ENCODE measurements around the gene STRIP1. TPM values are rescaled to one million over a fixed set of nuclear protein-coding genes. Genes with fewer than 3 reads are reported as not detected.

STRIP1 gene
- total RNA-seq, 4 donors from 2014 or later, result 17.1 to 102 (median 42.0) TPM

DNA sequence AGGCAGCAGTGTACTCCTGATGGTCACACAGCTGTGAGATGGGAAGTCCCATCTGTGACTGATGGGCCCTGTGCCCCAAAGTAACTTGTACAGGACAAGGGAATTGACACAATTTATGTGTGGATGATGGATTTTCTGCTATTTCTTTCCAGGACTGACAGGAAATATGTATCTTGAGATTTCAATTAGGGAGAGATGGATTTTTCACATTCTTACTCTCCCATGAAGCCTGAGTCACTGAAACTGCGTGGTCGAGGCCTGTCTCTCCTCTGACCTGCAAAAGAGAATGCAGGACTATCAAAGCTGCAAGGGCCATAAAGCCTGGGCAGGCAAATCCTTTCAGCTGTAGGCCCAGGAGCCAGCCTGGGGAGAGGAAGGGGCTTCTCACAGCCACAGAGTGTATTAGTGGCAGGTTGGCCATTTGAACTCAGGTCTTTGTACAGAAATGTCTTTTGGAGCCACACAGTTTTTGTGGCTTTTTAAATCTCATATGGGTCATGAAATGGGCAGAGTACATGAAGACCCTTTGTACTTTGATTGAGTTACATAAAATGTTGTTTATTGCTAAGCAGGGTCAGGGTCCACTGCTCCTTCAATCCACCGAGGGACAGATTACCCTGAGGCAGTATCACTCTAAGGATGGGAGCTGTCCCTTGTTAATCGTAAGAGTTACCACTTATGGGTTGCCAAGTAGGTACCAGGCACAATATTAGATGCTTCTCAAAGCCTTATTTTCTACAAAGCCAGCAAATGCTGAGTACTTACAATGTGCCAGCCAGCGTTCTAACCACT is 21.3 kb downstream of the STRIP1 start:
- H3K27ac ChIP-seq, result no peak overlapping the region
- TF ChIP-seq, protein P1, sequence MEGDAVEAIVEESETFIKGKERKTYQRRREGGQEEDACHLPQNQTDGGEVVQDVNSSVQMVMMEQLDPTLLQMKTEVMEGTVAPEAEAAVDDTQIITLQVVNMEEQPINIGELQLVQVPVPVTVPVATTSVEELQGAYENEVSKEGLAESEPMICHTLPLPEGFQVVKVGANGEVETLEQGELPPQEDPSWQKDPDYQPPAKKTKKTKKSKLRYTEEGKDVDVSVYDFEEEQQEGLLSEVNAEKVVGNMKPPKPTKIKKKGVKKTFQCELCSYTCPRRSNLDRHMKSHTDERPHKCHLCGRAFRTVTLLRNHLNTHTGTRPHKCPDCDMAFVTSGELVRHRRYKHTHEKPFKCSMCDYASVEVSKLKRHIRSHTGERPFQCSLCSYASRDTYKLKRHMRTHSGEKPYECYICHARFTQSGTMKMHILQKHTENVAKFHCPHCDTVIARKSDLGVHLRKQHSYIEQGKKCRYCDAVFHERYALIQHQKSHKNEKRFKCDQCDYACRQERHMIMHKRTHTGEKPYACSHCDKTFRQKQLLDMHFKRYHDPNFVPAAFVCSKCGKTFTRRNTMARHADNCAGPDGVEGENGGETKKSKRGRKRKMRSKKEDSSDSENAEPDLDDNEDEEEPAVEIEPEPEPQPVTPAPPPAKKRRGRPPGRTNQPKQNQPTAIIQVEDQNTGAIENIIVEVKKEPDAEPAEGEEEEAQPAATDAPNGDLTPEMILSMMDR (IDR thresholded peaks at IDR 0.05), result no peak
- no peak for TF ChIP-seq POLR2A (IDR thresholded peaks at IDR 0.05)
- no peaks in the 10 kb centered on the region for H3K36me3 ChIP-seq
- no peak overlapping the region for H3K4me3 ChIP-seq
- H3K9me3 ChIP-seq, result no peaks in the 10 kb centered on the region
- no peaks in the 10 kb centered on the region for H3K27me3 ChIP-seq
- intact Hi-C loops (cut with DNase I; ENCODE audit: low total_unique reads), result no loop called here
- DNase-seq, result no peak
- H3K4me1 ChIP-seq, result peaks cover 0 to 3% of the 10 kb centered on the region in 2 donors

- Histone ChIP-seq H3K4me1 (peaks cover 0 to 3% of the 10 kb centered on the region in 2 donors), H3K27me3 (no peaks in the 10 kb centered on the region), H3K4me3 (no peak overlapping the region), H3K27ac (no peak overlapping the region), H3K9me3 (no peaks in the 10 kb centered on the region), H3K36me3 (no peaks in the 10 kb centered on the region)
- intact Hi-C loops (cut with DNase I; ENCODE audit: low total_unique reads), result no loop called here
- TF ChIP-seq POLR2A (IDR thresholded peaks at IDR 0.05), result no peak
- TF ChIP-seq, protein P1 (IDR thresholded peaks at IDR 0.05), result no peak
- DNase-seq, result no peak
Observed at GRCh38 chr1:110056285-110056683, 21.9 kb downstream of the STRIP1 start.

DNA sequence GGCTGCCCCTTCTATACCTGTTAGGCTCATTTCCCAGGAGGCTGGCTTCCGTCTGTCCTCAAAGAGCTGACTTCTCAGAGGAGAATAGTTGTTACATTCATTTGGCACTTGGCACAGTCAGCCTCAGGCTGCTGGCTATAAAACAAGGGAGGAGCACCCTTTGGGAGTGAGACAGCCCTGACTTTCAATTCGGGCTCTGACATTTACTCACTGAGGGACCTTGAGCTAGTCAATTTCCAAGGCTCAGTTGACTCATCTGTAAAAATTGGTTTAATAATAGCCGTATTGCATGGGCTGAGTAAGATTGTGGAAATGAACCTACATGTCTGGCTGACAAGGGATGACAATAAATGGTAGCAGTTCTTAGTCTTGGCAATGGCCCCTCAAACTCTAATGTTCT is 22.4 kb downstream of the STRIP1 start:
- Histone ChIP-seq H3K9me3 (no peaks in the 10 kb centered on the region), H3K4me1 (peaks cover 0 to 3% of the 10 kb centered on the region in 2 donors), H3K36me3 (no peaks in the 10 kb centered on the region), H3K27me3 (no peaks in the 10 kb centered on the region), H3K27ac (no peak overlapping the region), H3K4me3 (no peak overlapping the region)
- intact Hi-C loops (cut with DNase I; ENCODE audit: low total_unique reads), result no loop called here
- TF ChIP-seq, protein P1 (IDR thresholded peaks at IDR 0.05), result no peak
- TF ChIP-seq POLR2A (IDR thresholded peaks at IDR 0.05), result no peak
- DNase-seq, result no peak

- H3K36me3 ChIP-seq, result no peaks in the 10 kb centered on the region
- H3K27ac ChIP-seq, result no peak overlapping the region
- TF ChIP-seq, protein P1 (IDR thresholded peaks at IDR 0.05), result no peak
- TF ChIP-seq POLR2A (IDR thresholded peaks at IDR 0.05), result no peak
- H3K9me3 ChIP-seq, result no peaks in the 10 kb centered on the region
- intact Hi-C loops (cut with DNase I; ENCODE audit: low total_unique reads), result no loop called here
- H3K27me3 ChIP-seq, result no peaks in the 10 kb centered on the region
- no peak for DNase-seq
- H3K4me3 ChIP-seq, result no peak overlapping the region
- peaks cover 0 to 3% of the 10 kb centered on the region in 2 donors for H3K4me1 ChIP-seq
Observed at GRCh38 chr1:110057963-110058518, 23.6 kb downstream of the STRIP1 start.

- H3K4me1 ChIP-seq, result peaks cover 0 to 3% of the 10 kb centered on the region in 2 donors
- H3K36me3 ChIP-seq, result no peaks in the 10 kb centered on the region
- TF ChIP-seq, protein P1 (IDR thresholded peaks at IDR 0.05), result no peak
- TF ChIP-seq POLR2A (IDR thresholded peaks at IDR 0.05), result no peak
- no peak overlapping the region for H3K4me3 ChIP-seq
- no peaks in the 10 kb centered on the region for H3K9me3 ChIP-seq
- H3K27ac ChIP-seq, result no peak overlapping the region
- intact Hi-C loops (cut with DNase I; ENCODE audit: low total_unique reads), result no loop called here
- no peaks in the 10 kb centered on the region for H3K27me3 ChIP-seq
- no peak for DNase-seq
Observed at GRCh38 chr1:110058591-110058990, 24.2 kb downstream of the STRIP1 start.

All from uterus (tissue), 4 donors.